Kidney (tissue), 14 donors: ENCODE data around the gene CORO2A. TPM values are rescaled to one million over a fixed set of nuclear protein-coding genes. Genes with fewer than 3 reads are reported as not detected.

ENCODE experiments used
- DNase-seq, 5 donors: peaks; one replicate each; pipeline ENCODE4 v3.0.0-alpha.2; 2013 to 2020
- FAIRE-seq: peaks from 2 replicates; lab custom pipeline; 2012; peaks lifted over from hg19 to GRCh38; lab: Jason Lieb, UNC
- H3K27ac ChIP-seq, 2 donors: one replicate each; pipeline ENCODE4 v1.7.0; 2013; ENCODE audit warnings: low read depth in 2 of 2, low read length in 2 of 2, inconsistent platforms in 1 of 2
- H3K27me3 ChIP-seq: one replicate; pipeline ENCODE4 v1.7.1; 2013; ENCODE audit warnings: low read length, inconsistent platforms; ENCODE audit not compliant: control insufficient read depth, insufficient read depth
- H3K36me3 ChIP-seq, 3 donors: one replicate each; pipeline versions ENCODE4 v1.7.0 to v1.7.1; 2013; ENCODE audit warnings: low read length in 3 of 3, control low read depth in 1 of 3, inconsistent platforms in 1 of 3; ENCODE audit not compliant: insufficient read depth in 3 of 3, control insufficient read depth in 2 of 3
- H3K4me1 ChIP-seq, 3 donors: one replicate each; pipeline versions ENCODE4 v1.7.0 to v1.7.1; 2013; ENCODE audit warnings: low read length in 3 of 3, inconsistent platforms in 1 of 3, low read depth in 1 of 3; ENCODE audit not compliant: control insufficient read depth in 2 of 3, insufficient read depth in 2 of 3
- H3K4me3 ChIP-seq, 3 donors: one replicate each; pipeline versions ENCODE4 v1.7.0 to v1.8.1; 2013; ENCODE audit warnings: low read length in 3 of 3, control low read depth in 1 of 3, inconsistent platforms in 1 of 3
- H3K9ac ChIP-seq, 3 donors: one replicate each; pipeline versions ENCODE4 v1.7.0 to v1.7.1; 2013; ENCODE audit warnings: low read length in 3 of 3, control low read depth in 1 of 3, inconsistent platforms in 1 of 3
- H3K9me3 ChIP-seq, 3 donors: one replicate each; pipeline versions ENCODE4 v1.7.0 to v1.7.1; 2013; ENCODE audit warnings: low read length in 3 of 3, control low read depth in 1 of 3, inconsistent platforms in 1 of 3; ENCODE audit not compliant: control insufficient read depth in 2 of 3, insufficient read depth in 1 of 3
- intact Hi-C: fragments of 100-400 bp; cut with DNase I; formaldehyde crosslinking; loops from one replicate; pipeline ENCODE4 v1.11.1; 2022
- polyA plus RNA-seq: library from polyadenylated mRNA; stranded (reverse); fragments of 350-450 nt; fragmentation: Illumina TruSeq; extraction: RNeasy Lipid Tissue Mini Kit (QIAGEN cat#74804); gene quantifications from one replicate; pipeline ENCODE4 v1.2.3, GENCODE V29; 2014; ENCODE audit warnings: low read depth, low replicate concordance; ENCODE audit not compliant: insufficient read depth
- total RNA-seq: library from RNA; stranded (reverse); fragmentation: NEBNext Ultra II Directional; extraction: Animal tissue kit (Norgen Biotek cat#: 25700); gene quantifications from one replicate; pipeline ENCODE4 v1.2.1, GENCODE V29; 2021
- TF ChIP-seq, protein P1 (sequence below): IDR thresholded peaks from 3 replicates; pipeline ENCODE4 v1.5.1; 2012; ENCODE audit warnings: mild to moderate bottlenecking, moderate library complexity, borderline replicate concordance; ENCODE audit not compliant: insufficient read depth; ENCODE audit errors: extremely low read depth
- donor health status: control.
- donor health status: control.
- donor health status: control.
- donor health status: control.
- donor health status: control.
- donor health status: DM: yes; HTN: yes; CAD: no.
- donor health status: Normal renal cell carcinoma (clear cell type).

CORO2A gene
- total and polyA plus RNA-seq, 2 donors from 2014 or later, result 0.90 to 5.3 TPM

GRCh38 chr9:98109052-98109451 lies 83.4 kb downstream of the CORO2A start:
- Histone ChIP-seq H3K9me3 (no peaks in the 10 kb centered on the region), H3K36me3 (no peaks in the 10 kb centered on the region), H3K4me1 (peaks cover 0 to 2% (median 0%) of the 10 kb centered on the region in 3 donors), H3K4me3 (no peak overlapping the region), H3K27ac (no peak overlapping the region), H3K27me3 (no peaks in the 10 kb centered on the region), H3K9ac (no peak overlapping the region)
- TF ChIP-seq, protein P1, sequence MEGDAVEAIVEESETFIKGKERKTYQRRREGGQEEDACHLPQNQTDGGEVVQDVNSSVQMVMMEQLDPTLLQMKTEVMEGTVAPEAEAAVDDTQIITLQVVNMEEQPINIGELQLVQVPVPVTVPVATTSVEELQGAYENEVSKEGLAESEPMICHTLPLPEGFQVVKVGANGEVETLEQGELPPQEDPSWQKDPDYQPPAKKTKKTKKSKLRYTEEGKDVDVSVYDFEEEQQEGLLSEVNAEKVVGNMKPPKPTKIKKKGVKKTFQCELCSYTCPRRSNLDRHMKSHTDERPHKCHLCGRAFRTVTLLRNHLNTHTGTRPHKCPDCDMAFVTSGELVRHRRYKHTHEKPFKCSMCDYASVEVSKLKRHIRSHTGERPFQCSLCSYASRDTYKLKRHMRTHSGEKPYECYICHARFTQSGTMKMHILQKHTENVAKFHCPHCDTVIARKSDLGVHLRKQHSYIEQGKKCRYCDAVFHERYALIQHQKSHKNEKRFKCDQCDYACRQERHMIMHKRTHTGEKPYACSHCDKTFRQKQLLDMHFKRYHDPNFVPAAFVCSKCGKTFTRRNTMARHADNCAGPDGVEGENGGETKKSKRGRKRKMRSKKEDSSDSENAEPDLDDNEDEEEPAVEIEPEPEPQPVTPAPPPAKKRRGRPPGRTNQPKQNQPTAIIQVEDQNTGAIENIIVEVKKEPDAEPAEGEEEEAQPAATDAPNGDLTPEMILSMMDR, result no peak
- DNase-seq, result peak in 1 of 5 donors; percentile 59
- intact Hi-C loops, result no loop called here
- FAIRE-seq, result no peak

DNA sequence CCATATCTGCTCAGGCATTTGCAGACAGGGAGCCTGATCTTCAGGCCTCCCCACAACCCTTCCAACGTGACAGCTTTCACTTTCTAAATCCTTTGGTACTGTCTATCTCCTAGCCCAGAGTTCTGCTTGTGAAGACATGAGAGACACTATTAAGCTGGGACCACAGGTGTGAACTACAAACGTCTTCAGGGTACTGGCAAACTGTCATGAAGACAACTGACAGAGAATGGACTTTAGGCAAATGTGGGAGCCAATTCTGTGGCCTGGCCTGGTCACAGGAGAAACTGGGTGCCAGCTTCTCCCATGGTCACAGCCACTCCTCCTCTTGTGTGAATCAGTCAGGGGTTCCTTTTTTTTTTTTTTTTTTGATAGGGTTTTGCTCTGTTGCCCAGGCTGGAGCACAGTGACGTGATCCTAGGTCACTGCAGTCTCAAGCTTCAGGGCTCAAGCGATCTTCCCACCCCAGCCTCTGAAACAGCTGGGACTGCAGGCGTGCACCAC lies 83.9 kb downstream of the CORO2A start:
- Histone ChIP-seq H3K27ac (no peak overlapping the region), H3K36me3 (no peaks in the 10 kb centered on the region), H3K9me3 (no peaks in the 10 kb centered on the region), H3K4me1 (peaks cover 0 to 2% (median 0%) of the 10 kb centered on the region in 3 donors), H3K4me3 (no peak overlapping the region), H3K9ac (no peak overlapping the region), H3K27me3 (no peaks in the 10 kb centered on the region)
- no peak for FAIRE-seq
- DNase-seq, result no peak
- intact Hi-C loops, result no loop called here
- TF ChIP-seq, protein P1, result no peak

DNA sequence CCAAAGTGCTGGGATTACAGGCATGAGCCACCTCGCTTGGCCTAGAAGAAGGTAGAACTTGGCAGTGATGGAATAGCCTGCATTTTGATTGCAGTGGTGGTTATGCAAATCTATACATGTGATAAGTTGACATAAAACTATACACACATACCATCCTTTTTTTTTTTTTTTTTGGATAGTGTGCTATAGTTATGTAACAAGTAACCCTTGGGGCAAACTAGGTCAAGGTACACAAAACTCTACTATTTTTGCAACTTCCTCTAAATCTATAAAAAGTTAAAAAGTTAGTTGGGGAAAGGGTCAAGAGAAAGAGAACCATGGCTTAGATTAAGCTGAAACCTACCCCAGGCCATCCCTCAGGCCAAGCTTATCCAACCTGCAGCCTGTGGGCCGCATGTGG lies 84.5 kb downstream of the CORO2A start:
- FAIRE-seq, result no peak
- TF ChIP-seq, protein P1, result no peak
- H3K4me3 ChIP-seq, result no peak overlapping the region
- H3K4me1 ChIP-seq, result peaks cover 0 to 2% (median 0%) of the 10 kb centered on the region in 3 donors
- H3K27me3 ChIP-seq, result no peaks in the 10 kb centered on the region
- intact Hi-C loops, result no loop called here
- no peak overlapping the region for H3K27ac ChIP-seq
- H3K36me3 ChIP-seq, result no peaks in the 10 kb centered on the region
- no peak overlapping the region for H3K9ac ChIP-seq
- DNase-seq, result no peak
- no peaks in the 10 kb centered on the region for H3K9me3 ChIP-seq

GRCh38 chr9:98105006-98105405 lies 87.4 kb downstream of the CORO2A start:
- Histone ChIP-seq H3K36me3 (no peaks in the 10 kb centered on the region), H3K27me3 (no peaks in the 10 kb centered on the region), H3K27ac (no peak overlapping the region), H3K4me3 (no peak overlapping the region), H3K4me1 (peaks cover 0 to 2% (median 0%) of the 10 kb centered on the region in 3 donors), H3K9ac (no peak overlapping the region), H3K9me3 (no peaks in the 10 kb centered on the region)
- FAIRE-seq (no peak), DNase-seq (peak in 1 of 5 donors; percentile 51)
- TF ChIP-seq, protein P1, result no peak
- intact Hi-C loops, result no loop called here
